Measurements from ENCODE around the gene GRM8.

GRCh38 chr7:126569402-126569801, 683.3 kb downstream of the GRM8 start:
- no peak for TF ChIP-seq EZH2 (IDR thresholded peaks at IDR 0.05; ENCODE audit: insufficient read depth, poor library complexity, severe bottlenecking)
- TF ChIP-seq EZH2phosphoT487 (IDR thresholded peaks at IDR 0.05; ENCODE audit: insufficient read depth, low read depth) = no peak

Measured in GM23248 (cell line).